Hindlimb muscle (tissue), 1 donor: Measurements from ENCODE around the gene GPS2. TPM values are rescaled to one million over a fixed set of nuclear protein-coding genes. Genes with fewer than 3 reads are reported as not detected.

Experiments
- DNase-seq: peaks from one replicate; pipeline ENCODE4 v3.0.0-alpha.2; 2013
- polyA plus RNA-seq: library from polyadenylated mRNA; unstranded; fragments of 120-200 nt; gene quantifications from one replicate; pipeline ENCODE4 v1.2.1, GENCODE V29; 2013; ENCODE audit not compliant: insufficient read length

The GPS2 gene
- polyA plus RNA-seq, 1 donor, result 68.4 TPM

DNA sequence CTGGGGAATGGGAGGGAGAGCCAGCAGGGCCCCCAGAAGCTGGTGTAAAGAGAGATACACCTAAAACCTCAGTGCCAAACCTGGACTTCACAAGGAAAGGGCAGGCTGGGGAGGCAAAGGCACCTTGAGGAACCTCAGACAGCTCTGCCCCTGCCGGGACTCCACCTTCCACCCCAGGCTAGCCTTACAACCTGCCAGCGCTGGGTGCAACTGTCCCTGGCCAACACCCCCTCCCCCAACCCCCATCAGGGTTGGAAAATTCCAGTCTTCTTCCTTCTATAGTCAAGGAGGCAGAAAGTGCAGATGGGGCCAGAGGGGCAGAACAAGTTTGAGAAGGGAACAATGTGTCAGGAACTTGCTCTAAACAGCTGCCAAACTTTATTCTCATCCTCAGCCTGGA lies 23.0 kb downstream of the GPS2 start:
- no peak for DNase-seq

DNA sequence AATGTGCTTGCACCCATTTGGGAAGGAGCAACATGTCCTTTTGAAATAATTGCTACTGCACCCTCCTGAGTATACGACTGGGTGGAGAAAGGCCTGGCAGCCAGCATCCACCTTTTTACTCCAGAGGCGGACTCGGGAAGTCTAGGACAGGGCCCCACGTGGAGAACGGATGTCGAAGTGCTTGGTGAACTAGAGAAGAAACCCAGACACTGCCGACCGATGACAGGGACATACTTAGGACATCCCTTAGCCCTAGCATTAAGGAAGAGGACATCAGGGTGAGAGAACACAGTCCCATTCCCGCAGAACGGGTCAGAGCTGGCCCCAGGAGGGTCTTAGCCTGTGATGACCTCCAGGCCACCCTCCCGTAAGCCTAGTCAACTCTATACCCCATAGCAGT lies 24.5 kb downstream of the GPS2 start:
- DNase-seq, result no peak

DNA sequence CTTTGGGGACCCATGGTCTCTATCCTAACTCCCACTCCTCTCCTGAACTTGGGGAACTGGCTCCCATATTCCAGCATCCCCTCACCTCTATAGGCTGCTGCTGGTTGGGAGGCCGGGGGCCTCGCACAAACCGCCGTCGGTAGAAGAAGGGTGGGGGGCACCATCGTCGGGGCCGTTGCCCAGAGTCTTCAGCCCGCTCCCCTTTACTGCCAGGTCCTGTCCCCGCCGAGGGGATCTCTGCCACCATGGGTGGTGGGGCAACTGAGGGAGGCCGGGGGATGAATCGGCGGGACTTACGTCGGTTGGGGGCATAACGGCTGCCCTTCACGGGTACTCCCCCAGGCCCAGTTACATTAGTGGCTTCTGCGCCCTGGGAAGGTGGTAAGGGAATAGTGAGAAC lies 25.0 kb downstream of the GPS2 start:
- no peak for DNase-seq

DNA sequence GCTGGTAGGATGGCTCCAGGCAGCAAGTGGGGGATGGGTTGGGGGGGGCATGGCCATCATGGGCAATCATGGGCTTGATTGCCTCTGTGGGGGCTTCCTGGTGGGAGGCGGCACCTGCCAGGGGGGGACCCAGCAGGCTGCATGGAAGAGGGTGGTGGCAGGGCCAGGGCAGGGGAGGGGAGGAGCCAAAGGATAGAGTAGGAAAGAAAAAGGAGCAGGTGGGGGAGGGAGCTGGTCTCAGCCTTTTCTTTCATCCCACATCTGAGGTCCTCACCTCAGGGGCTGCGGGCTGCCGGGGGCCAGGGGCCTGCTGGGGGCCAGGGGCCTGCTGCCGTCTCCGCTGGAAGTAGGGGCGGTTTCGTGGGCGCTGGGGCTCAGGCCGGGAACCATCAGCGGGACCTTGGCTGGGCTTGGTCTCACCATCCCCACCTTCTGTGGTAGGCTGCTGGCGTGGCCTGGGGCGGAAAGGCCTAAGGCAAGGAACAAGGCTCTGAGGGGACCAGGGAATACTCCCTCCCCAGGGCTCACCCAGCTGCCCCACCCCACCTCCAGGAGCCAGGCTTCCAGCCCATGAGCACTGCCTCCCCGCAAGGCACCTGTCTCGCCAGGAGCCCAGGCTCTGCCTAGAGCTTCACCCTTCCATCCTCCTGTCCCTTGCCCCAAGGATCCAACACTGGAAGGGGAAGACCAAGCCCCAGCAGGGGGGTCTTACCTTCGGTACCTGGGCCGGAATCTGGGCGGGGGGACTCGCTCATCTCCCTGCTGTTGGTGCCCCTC lies 25.7 kb downstream of the GPS2 start:
- no peak for DNase-seq

DNA sequence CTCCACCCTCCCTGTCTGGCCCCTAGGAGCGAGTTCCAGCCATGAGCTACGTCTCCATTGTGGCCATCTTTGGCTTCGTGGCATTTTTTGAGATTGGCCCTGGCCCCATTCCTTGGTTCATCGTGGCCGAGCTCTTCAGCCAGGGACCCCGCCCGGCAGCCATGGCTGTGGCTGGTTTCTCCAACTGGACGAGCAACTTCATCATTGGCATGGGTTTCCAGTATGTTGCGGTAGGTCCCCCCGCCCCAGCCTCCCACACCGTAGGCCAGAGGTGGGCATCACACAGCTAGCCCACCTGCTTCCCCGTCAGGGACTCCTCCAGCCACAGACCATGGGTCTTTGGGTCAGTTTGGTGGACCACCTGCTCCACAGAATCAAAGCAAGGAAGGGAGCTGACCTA lies 29.5 kb downstream of the GPS2 start:
- no peak for DNase-seq

DNA sequence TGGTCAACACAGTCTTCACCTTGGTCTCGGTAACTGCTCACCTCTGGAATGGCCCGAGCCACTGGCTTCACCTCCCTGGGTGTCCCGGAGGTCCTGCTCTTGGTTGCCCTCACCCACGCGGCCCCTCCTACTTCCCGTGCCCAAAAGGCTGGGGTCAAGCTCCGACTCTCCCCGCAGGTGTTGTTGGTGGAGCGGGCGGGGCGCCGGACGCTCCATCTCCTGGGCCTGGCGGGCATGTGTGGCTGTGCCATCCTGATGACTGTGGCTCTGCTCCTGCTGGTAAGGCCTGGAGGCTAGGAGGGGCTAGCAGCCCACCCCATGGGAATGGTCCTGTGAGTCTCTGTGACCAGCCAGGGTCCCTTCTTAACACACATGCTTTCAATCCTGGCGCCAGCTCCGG lies 30.2 kb downstream of the GPS2 start:
- no peak for DNase-seq

DNA sequence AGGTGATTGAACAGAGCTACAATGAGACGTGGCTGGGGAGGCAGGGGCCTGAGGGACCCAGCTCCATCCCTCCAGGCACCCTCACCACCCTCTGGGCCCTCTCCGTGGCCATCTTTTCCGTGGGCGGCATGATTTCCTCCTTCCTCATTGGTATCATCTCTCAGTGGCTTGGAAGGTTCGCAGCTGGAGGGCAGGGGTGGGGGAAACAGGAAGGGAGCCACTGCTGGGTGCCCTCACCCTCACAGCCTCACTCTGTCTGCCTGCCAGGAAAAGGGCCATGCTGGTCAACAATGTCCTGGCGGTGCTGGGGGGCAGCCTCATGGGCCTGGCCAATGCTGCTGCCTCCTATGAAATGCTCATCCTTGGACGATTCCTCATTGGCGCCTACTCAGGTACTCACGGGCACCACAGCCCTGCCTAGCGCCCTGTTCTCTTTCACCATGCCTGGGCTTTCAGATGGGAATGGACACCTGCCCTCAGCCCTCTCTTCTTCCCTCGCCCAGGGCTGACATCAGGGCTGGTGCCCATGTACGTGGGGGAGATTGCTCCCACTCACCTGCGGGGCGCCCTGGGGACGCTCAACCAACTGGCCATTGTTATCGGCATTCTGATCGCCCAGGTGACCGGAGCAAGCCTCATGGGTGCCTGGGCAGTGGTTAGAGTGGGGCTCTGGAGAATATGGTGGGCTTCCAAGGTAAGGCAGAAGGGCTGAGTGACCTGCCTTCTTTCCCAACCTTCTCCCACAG lies 31.5 kb downstream of the GPS2 start:
- DNase-seq, result no peak

DNA sequence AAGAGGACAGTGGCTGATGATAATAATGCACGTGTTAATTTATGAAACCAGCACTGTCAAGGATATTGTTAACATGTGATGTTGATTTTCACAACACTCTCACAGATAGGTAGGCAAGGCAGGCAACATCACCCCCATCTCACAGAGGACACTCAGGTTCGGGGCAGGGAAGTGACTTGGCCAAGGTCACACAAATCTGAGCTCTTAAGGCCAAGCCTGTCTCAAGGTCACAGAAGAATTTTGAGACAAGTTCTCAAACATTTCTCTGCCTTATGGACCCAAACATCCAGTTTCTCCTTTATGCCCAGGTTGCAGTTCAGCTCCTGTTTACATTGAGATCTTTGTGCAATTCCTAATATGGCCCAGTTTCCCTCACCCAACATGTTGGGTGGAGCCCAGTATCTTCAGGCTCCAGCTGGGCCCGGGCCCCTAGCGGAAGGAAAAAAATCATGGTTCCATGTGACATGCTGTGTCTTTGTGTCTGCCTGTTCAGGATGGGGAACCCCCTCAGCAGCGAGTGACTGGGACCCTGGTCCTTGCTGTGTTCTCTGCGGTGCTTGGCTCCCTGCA lies 32.3 kb downstream of the GPS2 start:
- no peak for DNase-seq

DNA sequence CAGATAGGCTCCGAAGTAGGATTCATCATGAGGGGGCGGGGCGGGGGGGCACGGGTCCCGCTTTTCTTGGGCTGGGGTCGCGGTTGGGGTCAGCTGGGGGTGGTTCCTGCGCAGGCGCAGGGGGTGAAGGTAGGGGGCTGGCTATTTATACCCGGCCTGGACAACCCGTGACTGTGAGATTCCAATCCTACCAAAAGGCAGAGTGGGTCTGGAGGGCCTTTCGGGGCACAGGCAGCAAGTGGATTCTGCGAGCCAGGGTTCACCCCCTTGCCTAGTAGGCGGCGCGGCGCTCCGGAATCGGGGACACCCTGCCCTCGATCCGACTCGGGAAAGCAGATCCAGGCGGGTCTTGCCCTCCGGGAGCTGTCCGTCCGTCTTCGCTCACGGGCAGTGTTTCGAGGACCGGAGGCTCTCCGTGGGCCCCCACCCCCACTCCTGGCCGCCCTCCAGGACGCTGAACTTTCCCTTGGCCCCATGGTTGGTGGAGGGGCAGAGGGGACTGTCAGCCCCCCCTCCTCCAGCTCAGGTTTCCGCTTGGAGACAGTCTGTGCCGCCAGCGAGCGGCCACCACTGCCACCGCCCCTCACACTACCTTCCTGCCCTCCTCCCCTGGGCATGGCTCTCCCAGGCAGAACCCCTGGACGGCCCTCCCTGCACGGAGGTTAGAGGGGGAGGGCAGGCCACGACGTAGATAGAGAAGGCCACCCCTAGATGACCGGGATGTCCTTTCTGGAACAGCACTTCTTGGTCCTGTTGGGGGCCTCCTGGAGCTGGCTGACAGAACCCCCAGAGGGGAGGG lies 33.0 kb downstream of the GPS2 start:
- DNase-seq, result peak; percentile 34

DNA sequence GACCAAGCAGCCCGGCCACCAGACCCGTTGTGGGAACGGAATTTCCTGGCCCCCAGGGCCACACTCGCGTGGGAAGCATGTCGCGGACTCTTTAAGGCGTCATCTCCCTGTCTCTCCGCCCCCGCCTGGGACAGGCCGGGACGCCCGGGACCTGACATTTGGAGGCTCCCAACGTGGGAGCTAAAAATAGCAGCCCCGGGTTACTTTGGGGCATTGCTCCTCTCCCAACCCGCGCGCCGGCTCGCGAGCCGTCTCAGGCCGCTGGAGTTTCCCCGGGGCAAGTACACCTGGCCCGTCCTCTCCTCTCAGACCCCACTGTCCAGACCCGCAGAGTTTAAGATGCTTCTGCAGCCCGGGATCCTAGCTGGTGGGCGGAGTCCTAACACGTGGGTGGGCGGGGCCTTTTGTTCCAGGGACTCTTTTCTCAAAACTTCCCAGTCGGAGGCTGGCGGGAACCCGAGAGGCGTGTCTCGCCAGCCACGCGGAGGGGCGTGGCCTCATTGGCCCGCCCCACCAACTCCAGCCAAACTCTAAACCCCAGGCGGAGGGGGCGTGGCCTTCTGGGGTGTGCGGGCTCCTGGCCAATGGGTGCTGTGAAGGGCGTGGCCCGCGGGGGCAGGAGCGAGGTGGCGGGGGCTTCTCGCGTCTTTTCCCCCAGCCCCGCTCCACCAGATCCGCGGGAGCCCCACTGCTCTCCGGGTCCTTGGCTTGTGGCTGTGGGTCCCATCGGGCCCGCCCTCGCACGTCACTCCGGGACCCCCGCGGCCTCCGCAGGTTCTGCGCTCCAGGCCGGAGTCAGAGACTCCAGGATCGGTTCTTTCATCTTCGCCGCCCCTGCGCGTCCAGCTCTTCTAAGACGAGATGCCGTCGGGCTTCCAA lies 33.8 kb downstream of the GPS2 start, which contains the start of gene SLC2A4:
Gene SLC2A4 (plus strand): TSS at position 645 of the 879 bp plus-strand sequence. CDS start 217 bp downstream, at position 862.
- peak; percentile 87 for DNase-seq

DNA sequence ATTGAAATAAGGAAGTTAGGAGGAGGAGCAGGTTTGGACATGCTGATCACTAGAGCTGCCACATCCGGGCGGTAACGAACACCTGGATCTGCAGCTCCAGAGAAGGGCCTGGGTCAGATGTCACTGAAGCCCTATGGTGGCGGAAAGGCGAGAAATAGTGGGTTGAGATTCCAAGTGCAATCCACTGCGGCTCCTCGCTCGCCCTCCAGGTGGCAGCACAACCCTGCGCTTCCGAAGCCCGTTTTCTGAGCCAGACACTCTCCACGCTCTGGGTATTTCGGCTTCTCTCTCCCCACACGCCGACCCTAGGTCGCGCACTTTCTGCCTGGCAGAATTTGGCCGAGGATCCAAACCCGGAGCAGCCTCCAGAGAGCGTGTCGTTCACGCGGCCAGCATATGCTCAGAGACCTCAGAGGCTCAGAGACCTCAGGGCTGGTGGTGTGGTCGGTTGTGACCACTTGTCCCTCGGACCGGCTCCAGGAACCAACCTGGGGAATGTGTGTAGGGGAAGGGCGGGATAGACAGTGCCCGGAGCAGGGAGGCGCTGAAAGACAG lies 34.6 kb downstream of the GPS2 start:
- peak; percentile 81 for DNase-seq

DNA sequence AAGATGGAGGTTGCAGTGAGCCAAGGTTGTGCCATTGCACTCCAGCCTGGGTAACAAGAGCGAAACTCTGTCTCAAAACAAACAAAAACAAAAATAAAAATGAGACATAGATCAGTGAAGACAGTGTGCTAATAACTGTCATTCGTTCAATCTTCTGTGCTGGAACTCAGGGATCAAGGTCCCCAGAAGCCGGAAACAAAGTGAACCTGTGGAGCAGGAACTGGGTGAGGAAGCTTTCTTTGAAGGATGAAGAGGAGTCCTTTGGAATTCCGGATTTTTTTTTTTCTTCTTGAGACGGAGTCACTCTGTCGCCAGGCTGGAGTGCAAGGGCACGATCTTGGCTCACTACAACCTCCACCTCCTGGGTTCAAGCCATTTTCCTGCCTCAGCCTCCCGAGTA lies 35.7 kb downstream of the GPS2 start:
- DNase-seq, result no peak

DNA sequence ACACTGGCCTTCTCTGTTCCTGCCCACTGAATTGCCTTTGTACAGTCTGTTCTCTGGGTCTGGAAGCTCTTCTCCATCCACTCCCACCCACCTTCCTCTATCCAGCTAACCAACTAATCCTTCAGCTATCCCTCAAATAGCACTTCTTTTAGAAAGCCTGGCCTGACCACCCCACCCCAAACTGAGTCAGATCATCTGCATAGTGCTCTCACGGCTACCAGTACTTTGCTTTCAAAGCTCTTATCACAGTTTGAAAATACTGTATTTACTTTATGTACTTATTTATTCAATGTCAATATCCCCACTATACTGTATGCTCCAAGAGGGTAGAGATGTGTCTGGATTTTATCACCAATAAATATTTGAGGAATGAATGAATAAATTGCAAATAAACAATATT lies 48.4 kb downstream of the GPS2 start:
- DNase-seq, result no peak

DNA sequence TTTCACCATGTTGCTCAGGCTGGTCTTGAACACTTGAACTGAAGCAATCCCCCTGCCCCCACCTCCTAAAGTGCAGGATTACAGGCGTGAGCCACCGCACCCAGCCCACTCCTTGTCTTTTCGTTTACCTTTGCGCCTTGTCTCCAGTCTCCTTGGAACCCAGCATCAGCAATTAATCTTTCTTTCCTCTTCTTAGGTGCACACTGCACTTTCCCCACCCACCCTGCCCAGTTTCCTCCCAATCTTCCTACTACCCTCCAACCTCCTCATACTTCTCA lies 51.4 kb downstream of the GPS2 start:
- no peak for DNase-seq

DNA sequence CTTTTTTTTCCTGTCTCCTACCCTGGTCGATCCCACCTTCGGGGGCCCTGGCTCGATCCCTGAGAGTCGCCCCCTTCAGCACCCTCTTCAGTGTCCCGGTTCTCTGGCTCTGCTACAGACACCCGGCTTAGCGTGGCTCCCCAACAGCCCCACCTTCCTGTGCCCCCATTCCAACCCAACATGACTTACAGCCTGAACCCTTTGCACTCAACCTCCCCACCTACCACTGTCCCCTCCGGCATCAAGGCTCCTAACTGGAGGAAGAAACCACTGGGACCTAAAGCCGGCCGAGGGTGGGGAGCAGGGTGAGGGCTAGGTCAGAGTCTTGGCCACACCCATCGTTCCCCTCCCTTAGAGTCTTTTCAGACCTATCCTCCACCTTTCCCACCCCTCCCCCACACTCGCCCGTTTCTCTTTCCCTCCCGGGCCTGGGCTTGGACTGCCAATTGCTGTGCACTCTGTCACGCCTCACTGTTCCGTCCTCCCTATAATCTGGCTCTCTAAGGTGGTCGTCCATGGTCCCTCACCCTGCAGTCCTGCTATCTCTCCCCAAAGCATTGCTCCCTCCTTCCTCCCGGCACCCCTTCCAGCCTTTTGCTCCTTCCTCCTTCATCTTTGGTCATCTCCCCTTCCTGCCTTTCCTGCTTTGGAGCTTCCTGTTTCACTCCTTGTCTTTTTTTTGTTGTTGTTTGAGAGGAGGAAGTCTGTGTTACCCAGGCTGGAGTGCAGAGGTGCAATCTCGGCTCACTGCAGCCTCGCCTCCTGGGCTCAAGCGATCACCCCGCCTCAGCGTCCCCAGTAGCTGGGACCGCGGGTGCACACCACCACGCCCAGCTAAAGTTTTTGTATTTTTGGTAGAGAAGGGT lies 52.0 kb downstream of the GPS2 start:
- no peak for DNase-seq

Other genes with a start within 250 kb of the GPS2 start
- gene CLEC10A, start 235.1 kb downstream of the GPS2 start, polyA plus RNA-seq, result 1.7 TPM
- gene ASGR2, start 200.5 kb downstream of the GPS2 start, polyA plus RNA-seq, result 0.36 TPM
- 1.8 TPM for gene ASGR1, start 136.0 kb downstream of the GPS2 start, polyA plus RNA-seq
- gene DLG4, start 95.5 kb downstream of the GPS2 start, polyA plus RNA-seq, result 18.6 TPM
- 260 TPM for gene ACADVL, start 95.4 kb downstream of the GPS2 start, polyA plus RNA-seq
- 40.6 TPM for gene DVL2, start 80.8 kb downstream of the GPS2 start, polyA plus RNA-seq
- 34.4 TPM for gene PHF23, start 75.9 kb downstream of the GPS2 start, polyA plus RNA-seq
- 269 TPM for gene GABARAP, start 72.9 kb downstream of the GPS2 start, polyA plus RNA-seq
- gene CTDNEP1, start 63.6 kb downstream of the GPS2 start, polyA plus RNA-seq, result 184 TPM
- 46.1 TPM for gene ELP5, start 63.1 kb downstream of the GPS2 start, polyA plus RNA-seq
- 1.6 TPM for gene CLDN7, start 52.9 kb downstream of the GPS2 start, polyA plus RNA-seq
- gene SLC2A4, start 33.6 kb downstream of the GPS2 start, polyA plus RNA-seq, result 42.0 TPM
- 3.6 TPM for gene YBX2, start 20.7 kb downstream of the GPS2 start, polyA plus RNA-seq
- 295 TPM for gene EIF5A, start 7.7 kb downstream of the GPS2 start, polyA plus RNA-seq
- 23.9 TPM for gene NEURL4, start 14.0 kb upstream of the GPS2 start, polyA plus RNA-seq
- 13.6 TPM for gene ACAP1, start 21.2 kb upstream of the GPS2 start, polyA plus RNA-seq
- 8.9 TPM for gene KCTD11, start 36.8 kb upstream of the GPS2 start, polyA plus RNA-seq
- gene TMEM95, start 39.8 kb upstream of the GPS2 start, polyA plus RNA-seq, result not detected
- 0.66 TPM for gene TNK1, start 65.7 kb upstream of the GPS2 start, polyA plus RNA-seq
- gene PLSCR3, start 79.2 kb upstream of the GPS2 start, polyA plus RNA-seq, result 31.1 TPM
- 52.9 TPM for gene TMEM256, start 88.7 kb upstream of the GPS2 start, polyA plus RNA-seq
- 31.4 TPM for gene NLGN2, start 92.5 kb upstream of the GPS2 start, polyA plus RNA-seq
- gene SPEM1, start 105.0 kb upstream of the GPS2 start, polyA plus RNA-seq, result not detected
- gene SPEM2, start 110.3 kb upstream of the GPS2 start, polyA plus RNA-seq, result not detected
- gene SPEM3, start 113.5 kb upstream of the GPS2 start, polyA plus RNA-seq, result not detected
- gene TMEM102, start 120.1 kb upstream of the GPS2 start, polyA plus RNA-seq, result 1.5 TPM
- gene FGF11, start 124.2 kb upstream of the GPS2 start, polyA plus RNA-seq, result 2.6 TPM
- 86.6 TPM for gene CHRNB1, start 129.7 kb upstream of the GPS2 start, polyA plus RNA-seq
- gene ZBTB4, start 164.3 kb upstream of the GPS2 start, polyA plus RNA-seq, result 27.5 TPM
- gene SLC35G6, start 166.1 kb upstream of the GPS2 start, polyA plus RNA-seq, result 0.13 TPM
- gene POLR2A, start 169.0 kb upstream of the GPS2 start, polyA plus RNA-seq, result 70.0 TPM
- 32.4 TPM for gene TNFSF12, start 233.7 kb upstream of the GPS2 start, polyA plus RNA-seq
- gene TNFSF13, start 243.4 kb upstream of the GPS2 start, polyA plus RNA-seq, result 4.0 TPM
- gene SENP3, start 246.6 kb upstream of the GPS2 start, polyA plus RNA-seq, result 34.1 TPM